Neutrophil (primary cell): Measurements from ENCODE around the gene LAMP5.

ENCODE experiments used
- H3K27ac ChIP-seq: fragments of 200-600 bp; sonication (generic); 2 replicates; pipeline ENCODE4 v1.5.1; 2016; ENCODE audit warnings: mild to moderate bottlenecking, moderate library complexity
- H3K27me3 ChIP-seq: fragments of 200-600 bp; sonication (generic); 2 replicates; pipeline ENCODE4 v1.6.0; 2016; ENCODE audit warnings: mild to moderate bottlenecking
- H3K36me3 ChIP-seq: fragments of 200-600 bp; sonication (generic); 2 replicates; pipeline ENCODE4 v1.5.1; 2017
- H3K4me1 ChIP-seq, 2 experiments: fragments of 200-600 bp in 1 of 2; sonication (generic) in 1 of 2; 1 replicate in 1 of 2; 2 replicates in 1 of 2; pipeline versions ENCODE4 v1.5.1 to v1.6.1; 2013 to 2016; ENCODE audit warnings: low read depth in 1 of 2, low read length in 1 of 2, mild to moderate bottlenecking in 1 of 2, moderate library complexity in 1 of 2; ENCODE audit not compliant: control insufficient read depth in 1 of 2, insufficient read depth in 1 of 2
- H3K4me3 ChIP-seq, 2 experiments: fragments of 200-600 bp in 1 of 2; sonication (generic) in 1 of 2; 1 replicate in 1 of 2; 2 replicates in 1 of 2; pipeline ENCODE4 v1.5.1; 2013 to 2016; ENCODE audit warnings: low read depth in 1 of 2, low read length in 1 of 2, mild to moderate bottlenecking in 1 of 2, moderate library complexity in 1 of 2
- H3K9me3 ChIP-seq: fragments of 200-600 bp; sonication (generic); 2 replicates; pipeline ENCODE4 v1.5.1; 2016
- CTCF ChIP-seq: fragments of 200-600 bp; sonication (generic); IDR thresholded peaks from 2 replicates; pipeline ENCODE4 v1.5.1; 2016; ENCODE audit warnings: antibody characterized with exemption

LAMP5 gene

GRCh38 chr20:9574181-9574580 is 59.8 kb downstream of the LAMP5 start:
- no peak for TF ChIP-seq CTCF
- Histone ChIP-seq H3K4me1 (no peaks in the 10 kb centered on the region), H3K9me3 (no peaks in the 10 kb centered on the region), H3K27me3 (peaks cover 22% of the 10 kb centered on the region), H3K4me3 (no peak overlapping the region), H3K27ac (no peak overlapping the region), H3K36me3 (no peaks in the 10 kb centered on the region)

GRCh38 chr20:9574776-9575175 is 60.4 kb downstream of the LAMP5 start:
- Histone ChIP-seq H3K27ac (no peak overlapping the region), H3K36me3 (no peaks in the 10 kb centered on the region), H3K27me3 (peaks cover 22% of the 10 kb centered on the region), H3K4me1 (no peaks in the 10 kb centered on the region), H3K9me3 (no peaks in the 10 kb centered on the region), H3K4me3 (no peak overlapping the region)
- TF ChIP-seq CTCF, result no peak

- no peak for TF ChIP-seq CTCF
Measured at GRCh38 chr20:9575836-9576235, 61.4 kb downstream of the LAMP5 start.

GRCh38 chr20:9576695-9577094 is 62.3 kb downstream of the LAMP5 start:
- no peak for TF ChIP-seq CTCF
- Histone ChIP-seq H3K4me3 (no peak overlapping the region), H3K27ac (no peak overlapping the region), H3K36me3 (no peaks in the 10 kb centered on the region), H3K4me1 (no peaks in the 10 kb centered on the region), H3K9me3 (no peaks in the 10 kb centered on the region), H3K27me3 (peaks cover 22% of the 10 kb centered on the region)

More at GRCh38 chr20:9575836-9576235, 61.4 kb downstream of the LAMP5 start:
- Histone ChIP-seq H3K27ac (no peak overlapping the region), H3K27me3 (peaks cover 22% of the 10 kb centered on the region), H3K36me3 (no peaks in the 10 kb centered on the region), H3K9me3 (no peaks in the 10 kb centered on the region), H3K4me1 (no peaks in the 10 kb centered on the region), H3K4me3 (no peak overlapping the region)

- no peak for TF ChIP-seq CTCF
- H3K27ac ChIP-seq, result no peak overlapping the region
- H3K4me3 ChIP-seq, result no peak overlapping the region
- peaks cover 22% of the 10 kb centered on the region for H3K27me3 ChIP-seq
- no peaks in the 10 kb centered on the region for H3K9me3 ChIP-seq
- H3K4me1 ChIP-seq, result no peaks in the 10 kb centered on the region
- no peaks in the 10 kb centered on the region for H3K36me3 ChIP-seq
Measured at GRCh38 chr20:9577397-9577796, 63.0 kb downstream of the LAMP5 start.

- Histone ChIP-seq H3K27me3 (peaks cover 17% of the 10 kb centered on the region), H3K27ac (no peak overlapping the region), H3K4me3 (no peak overlapping the region), H3K9me3 (no peaks in the 10 kb centered on the region), H3K4me1 (no peaks in the 10 kb centered on the region), H3K36me3 (no peaks in the 10 kb centered on the region)
- no peak for TF ChIP-seq CTCF
Measured at GRCh38 chr20:9578594-9578993, 64.2 kb downstream of the LAMP5 start.
